DND-41 (cell line): Measurements from ENCODE around the gene STXBP5.

Experiments used
- ATAC-seq: fragments of 200-7000 bp; cut with Tn5 transposase; 3 replicates; pipeline ENCODE4 v1.9.1; 2021; ENCODE audit warnings: low read depth; ENCODE audit not compliant: insufficient read depth
- DNase-seq: peaks from one replicate; pipeline ENCODE4 v3.0.0-alpha.2; 2020
- H2AFZ ChIP-seq: 2 replicates; pipeline ENCODE4 v1.6.0; 2012; ENCODE audit warnings: low read depth, low read length
- H3K27ac ChIP-seq: 2 replicates; pipeline ENCODE4 v1.5.1; 2012; ENCODE audit warnings: low read length, inconsistent platforms
- H3K27me3 ChIP-seq: fragments of 200-600 bp; sonication (generic); 2 replicates; pipeline ENCODE4 v1.6.0; 2012; ENCODE audit warnings: low read length, mild to moderate bottlenecking, inconsistent platforms; ENCODE audit not compliant: insufficient read depth, poor library complexity
- H3K36me3 ChIP-seq: 2 replicates; pipeline ENCODE4 v1.5.1; 2012; ENCODE audit warnings: low read length, inconsistent platforms; ENCODE audit not compliant: insufficient read depth
- H3K4me1 ChIP-seq: 2 replicates; pipeline ENCODE4 v1.5.1; 2012; ENCODE audit warnings: mild to moderate bottlenecking, low read length; ENCODE audit not compliant: insufficient read depth
- H3K4me2 ChIP-seq: 2 replicates; pipeline ENCODE4 v1.6.0; 2012; ENCODE audit warnings: mild to moderate bottlenecking, moderate library complexity, low read length, inconsistent platforms; ENCODE audit not compliant: insufficient read depth
- H3K4me3 ChIP-seq, 2 experiments: fragments of 200-600 bp in 1 of 2; shearing (Covaris generic) in 1 of 2; 2 replicates each; pipeline ENCODE4 v1.5.1; 2012 to 2016; ENCODE audit warnings: inconsistent platforms in 2 of 2, low read length in 2 of 2, mild to moderate bottlenecking in 2 of 2, low read depth in 1 of 2, moderate library complexity in 1 of 2
- H3K79me2 ChIP-seq: 2 replicates; pipeline ENCODE4 v1.6.0; 2012; ENCODE audit warnings: low read length, inconsistent platforms; ENCODE audit not compliant: insufficient read depth
- H3K9ac ChIP-seq: 2 replicates; pipeline ENCODE4 v1.6.0; 2012; ENCODE audit warnings: low read depth, mild to moderate bottlenecking, inconsistent platforms, low read length, moderate library complexity
- H3K9me3 ChIP-seq: 2 replicates; pipeline ENCODE4 v1.5.1; 2012; ENCODE audit warnings: low read length, moderate library complexity, mild to moderate bottlenecking, inconsistent platforms; ENCODE audit not compliant: insufficient read depth, severe bottlenecking
- H4K20me1 ChIP-seq: 2 replicates; pipeline ENCODE4 v1.6.0; 2012; ENCODE audit warnings: low read length; ENCODE audit not compliant: insufficient read depth
- CTCF ChIP-seq: IDR thresholded peaks from 2 replicates; pipeline ENCODE4 v1.5.1; 2012; ENCODE audit warnings: borderline replicate concordance, low read length, moderate library complexity, mild to moderate bottlenecking; ENCODE audit not compliant: poor library complexity, severe bottlenecking; ENCODE audit errors: extremely low read depth
- EZH2 ChIP-seq: IDR thresholded peaks from 3 replicates; pipeline ENCODE4 v1.6.1; 2012; ENCODE audit warnings: borderline replicate concordance, low read depth, mild to moderate bottlenecking, moderate library complexity, low read length, inconsistent platforms; ENCODE audit not compliant: severe bottlenecking

Gene STXBP5

GRCh38 chr6:147274776-147275175, 70.6 kb downstream of the STXBP5 start:
- no peaks in the 10 kb centered on the region; the same call in 1 of the 2 replicates for H3K36me3 ChIP-seq

GRCh38 chr6:147278891-147279290, 74.7 kb downstream of the STXBP5 start:
- Histone ChIP-seq H3K9me3 (no peaks in the 10 kb centered on the region), H3K4me1 (no peaks in the 10 kb centered on the region), H3K27me3 (no peaks in the 10 kb centered on the region), H3K27ac (no peak overlapping the region), H2AFZ (no peak overlapping the region), H3K36me3 (no peaks in the 10 kb centered on the region; the same call in 1 of the 2 replicates), H3K4me3 (no peak overlapping the region), H4K20me1 (no peaks in the 10 kb centered on the region), H3K9ac (no peak overlapping the region), H3K79me2 (no peaks in the 10 kb centered on the region), H3K4me2 (no peak overlapping the region)
- ATAC-seq (no peak), DNase-seq (no peak)
- TF ChIP-seq EZH2 (no peak), CTCF (no peak)

More at GRCh38 chr6:147274776-147275175, 70.6 kb downstream of the STXBP5 start:
- no peaks in the 10 kb centered on the region for H3K79me2 ChIP-seq
- H3K4me3 ChIP-seq, result no peak overlapping the region
- no peaks in the 10 kb centered on the region for H3K4me1 ChIP-seq
- H3K9ac ChIP-seq, result no peak overlapping the region
- H3K27me3 ChIP-seq, result no peaks in the 10 kb centered on the region
- H3K4me2 ChIP-seq, result no peak overlapping the region
- H4K20me1 ChIP-seq, result no peaks in the 10 kb centered on the region
- no peaks in the 10 kb centered on the region for H3K9me3 ChIP-seq
- no peak for TF ChIP-seq EZH2
- no peak for TF ChIP-seq CTCF
- ATAC-seq (no peak), DNase-seq (no peak)
- no peak overlapping the region for H2AFZ ChIP-seq
- no peak overlapping the region for H3K27ac ChIP-seq

GRCh38 chr6:147279427-147279826, 75.2 kb downstream of the STXBP5 start:
- DNase-seq (no peak), ATAC-seq (no peak)
- no peak overlapping the region for H3K27ac ChIP-seq

More at GRCh38 chr6:147279427-147279826, 75.2 kb downstream of the STXBP5 start:
- no peak overlapping the region for H3K4me3 ChIP-seq
- no peak overlapping the region for H3K9ac ChIP-seq
- H3K9me3 ChIP-seq, result no peaks in the 10 kb centered on the region
- no peaks in the 10 kb centered on the region; the same call in 1 of the 2 replicates for H3K36me3 ChIP-seq
- H4K20me1 ChIP-seq, result no peaks in the 10 kb centered on the region
- no peak overlapping the region for H2AFZ ChIP-seq
- no peaks in the 10 kb centered on the region for H3K79me2 ChIP-seq
- H3K4me2 ChIP-seq, result no peak overlapping the region
- no peaks in the 10 kb centered on the region for H3K27me3 ChIP-seq
- TF ChIP-seq EZH2 (no peak), CTCF (no peak)
- H3K4me1 ChIP-seq, result no peaks in the 10 kb centered on the region
